GM15510 (cell line): ENCODE measurements around the gene EHD3.

Experiments
- POLR2A ChIP-seq: IDR thresholded peaks from 3 replicates; pipeline ENCODE4 v1.6.1; 2011; ENCODE audit warnings: borderline replicate concordance; ENCODE audit not compliant: insufficient read length; ENCODE audit errors: extremely low read depth

Gene EHD3

DNA sequence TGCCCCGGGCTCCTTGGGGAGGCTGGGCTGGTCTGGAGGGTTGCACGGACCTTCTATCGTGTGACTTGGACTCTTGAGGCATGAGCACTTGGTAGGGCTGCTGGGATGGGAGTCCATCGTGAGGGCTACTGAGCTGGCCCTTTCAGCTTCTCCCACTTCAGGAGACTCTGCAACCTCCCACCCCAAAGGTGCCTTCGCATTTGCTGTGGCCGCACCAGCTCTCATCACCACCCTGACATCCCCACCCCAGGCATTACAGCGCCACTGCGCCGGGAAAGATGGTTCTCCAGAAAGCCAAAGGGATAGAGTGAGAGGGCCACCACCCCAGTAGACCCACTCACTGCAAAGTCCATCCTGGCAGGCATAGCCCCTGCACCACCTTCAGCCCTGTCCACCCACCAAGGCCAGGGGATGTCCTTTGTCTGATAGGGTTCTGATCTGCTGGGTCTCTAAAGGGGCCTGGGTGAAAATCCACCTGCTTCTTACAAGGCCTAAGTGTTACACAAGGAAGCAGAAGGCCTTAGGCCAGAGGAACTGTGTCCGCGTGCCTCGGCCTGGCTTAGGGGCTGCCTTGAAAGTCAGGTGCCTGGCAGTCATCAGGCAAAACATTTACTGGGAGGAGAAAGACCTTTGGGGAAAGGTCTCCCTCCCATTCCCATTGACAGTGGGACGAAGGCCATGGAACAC lies 5.1 kb downstream of the EHD3 start:
- TF ChIP-seq POLR2A = no peak

DNA sequence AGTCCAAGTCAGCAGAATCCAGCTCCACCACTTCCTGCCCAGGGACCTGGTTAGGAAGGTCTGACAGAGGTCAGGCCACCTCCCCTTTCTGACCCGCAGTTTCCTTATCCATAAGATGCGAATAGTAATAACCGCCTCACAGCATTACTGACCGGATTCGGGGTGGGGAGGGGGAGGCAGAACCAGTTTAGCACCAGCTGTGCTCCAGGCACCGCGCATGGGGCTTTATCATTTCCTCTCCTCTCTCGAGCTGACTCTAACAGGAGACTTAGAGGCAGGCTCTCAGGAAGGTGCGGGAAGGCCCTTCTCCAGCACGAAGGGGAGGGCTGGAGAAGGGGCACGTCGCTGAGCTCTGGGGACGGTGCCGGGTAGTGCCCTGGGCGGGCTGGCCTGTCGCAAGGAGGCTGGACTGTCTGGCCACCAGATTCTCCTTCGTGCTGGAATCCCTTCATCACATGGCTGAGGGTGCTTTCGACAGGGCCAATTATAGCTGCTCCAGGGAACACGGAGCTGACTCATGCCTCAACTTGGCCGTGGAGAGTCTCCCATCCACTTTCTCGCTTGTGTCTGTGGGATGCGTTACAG lies 5.7 kb downstream of the EHD3 start:
- TF ChIP-seq POLR2A = no peak

DNA sequence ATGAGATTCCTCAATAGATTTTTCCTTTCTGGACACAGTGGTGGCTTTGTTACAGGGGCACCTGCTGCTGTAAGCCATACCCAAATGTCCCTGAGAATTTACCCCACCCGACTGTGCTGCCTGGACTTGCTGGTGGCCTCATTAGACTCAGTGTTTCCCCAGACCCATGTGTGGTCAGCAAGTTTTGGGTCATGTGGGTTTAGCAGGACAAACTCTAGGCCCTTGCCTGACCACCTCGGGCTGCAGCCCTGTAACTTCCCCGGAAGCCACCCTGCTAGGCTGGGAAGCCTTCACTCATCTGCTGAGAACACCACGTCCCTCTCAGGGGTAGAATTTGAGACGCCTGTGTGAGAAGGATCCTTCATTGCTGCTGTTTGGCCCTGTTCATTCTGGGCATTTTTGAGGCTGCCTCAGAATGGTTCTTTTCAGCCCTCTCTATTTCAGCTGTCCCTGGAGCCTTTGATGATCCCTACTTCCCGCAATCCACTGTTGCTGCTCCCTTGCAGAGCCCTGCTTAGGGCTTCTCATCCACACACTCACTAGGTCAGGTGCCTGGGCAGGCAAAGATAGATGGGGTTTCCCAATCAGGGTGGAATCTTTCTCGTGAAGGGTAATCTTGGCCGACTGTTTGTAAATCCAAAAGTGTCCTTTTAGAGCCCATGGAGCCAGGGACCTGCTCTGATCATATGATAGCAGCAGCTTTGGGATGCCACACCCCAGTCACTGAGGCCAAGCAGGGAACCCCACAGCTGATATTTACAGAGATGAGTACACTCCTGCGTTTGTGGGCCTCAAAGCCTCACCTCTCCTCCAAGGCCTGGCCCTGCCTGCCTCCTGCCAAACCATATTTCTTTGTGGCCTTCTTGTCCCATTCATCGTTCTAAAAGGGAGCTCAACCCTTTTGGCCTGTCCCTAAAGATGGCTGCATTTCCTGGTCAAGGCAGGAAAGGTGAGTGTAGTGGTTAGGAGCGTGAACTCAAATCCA lies 6.7 kb downstream of the EHD3 start:
- TF ChIP-seq POLR2A = no peak

DNA sequence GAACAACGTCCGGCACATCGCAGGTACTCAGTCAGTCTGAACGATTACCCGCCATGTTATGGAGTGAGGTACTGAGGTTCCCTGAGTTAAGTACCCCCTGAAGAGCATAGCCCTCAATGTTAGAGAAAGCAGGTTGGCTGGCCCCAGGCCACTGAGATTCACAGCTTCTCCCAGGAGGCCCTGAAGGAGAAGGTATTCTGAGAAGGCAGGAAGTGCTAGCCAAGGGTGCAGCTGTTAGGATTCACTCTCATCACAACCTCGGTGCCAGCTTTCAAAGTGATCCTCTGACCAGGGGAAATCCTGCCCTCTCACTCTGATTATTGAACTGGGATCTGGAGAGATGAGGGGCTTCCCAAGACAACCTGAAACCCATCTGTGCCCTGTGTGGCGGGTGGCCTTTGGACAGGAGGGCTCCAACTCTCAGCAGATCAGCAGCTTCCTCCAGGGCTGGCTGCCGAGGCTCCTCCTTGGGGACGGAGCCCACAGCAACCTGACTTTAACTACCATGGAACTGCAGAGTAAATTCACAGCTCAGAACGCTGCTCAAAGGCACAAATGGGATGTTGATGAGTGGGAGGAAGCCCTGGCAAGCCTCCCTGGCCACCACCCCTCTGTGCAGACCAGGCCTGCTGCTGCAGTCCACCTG lies 7.8 kb downstream of the EHD3 start:
- TF ChIP-seq POLR2A = no peak

DNA sequence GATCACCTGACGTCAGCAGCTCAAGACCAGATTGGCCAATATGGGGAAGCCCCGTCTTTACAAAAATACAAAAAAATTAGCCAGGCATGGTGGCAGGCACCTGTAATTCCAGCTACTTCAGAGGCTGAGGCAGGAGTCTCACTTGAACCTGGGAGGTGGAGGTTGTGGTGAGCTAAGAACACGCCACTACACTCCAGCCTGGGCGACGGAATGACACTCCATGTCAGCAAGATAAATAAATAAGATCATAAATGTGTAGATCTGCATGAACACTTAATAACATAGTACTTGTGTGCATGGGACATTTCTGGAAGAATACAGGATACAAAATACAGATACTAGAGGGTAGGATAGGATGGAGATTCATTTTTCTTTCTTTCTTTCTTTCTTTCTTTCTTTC lies 9.1 kb downstream of the EHD3 start:
- no peak for TF ChIP-seq POLR2A

DNA sequence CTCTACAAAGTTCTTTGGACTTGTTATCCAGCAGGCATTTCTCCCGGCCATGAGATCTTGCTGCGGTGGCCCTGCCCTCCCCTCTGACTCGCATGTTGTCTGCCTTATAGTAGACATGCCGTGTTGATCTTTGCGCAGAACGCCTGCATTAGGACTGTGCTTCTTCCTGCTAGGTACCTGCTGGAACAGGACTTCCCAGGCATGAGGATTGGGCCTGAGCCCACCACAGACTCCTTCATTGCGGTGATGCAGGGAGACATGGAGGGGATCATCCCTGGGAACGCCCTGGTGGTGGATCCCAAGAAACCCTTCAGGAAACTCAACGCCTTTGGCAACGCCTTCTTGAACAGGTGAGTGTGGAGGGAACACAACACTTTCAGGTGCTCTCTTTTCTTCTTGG lies 10.1 kb downstream of the EHD3 start:
- no peak for TF ChIP-seq POLR2A

DNA sequence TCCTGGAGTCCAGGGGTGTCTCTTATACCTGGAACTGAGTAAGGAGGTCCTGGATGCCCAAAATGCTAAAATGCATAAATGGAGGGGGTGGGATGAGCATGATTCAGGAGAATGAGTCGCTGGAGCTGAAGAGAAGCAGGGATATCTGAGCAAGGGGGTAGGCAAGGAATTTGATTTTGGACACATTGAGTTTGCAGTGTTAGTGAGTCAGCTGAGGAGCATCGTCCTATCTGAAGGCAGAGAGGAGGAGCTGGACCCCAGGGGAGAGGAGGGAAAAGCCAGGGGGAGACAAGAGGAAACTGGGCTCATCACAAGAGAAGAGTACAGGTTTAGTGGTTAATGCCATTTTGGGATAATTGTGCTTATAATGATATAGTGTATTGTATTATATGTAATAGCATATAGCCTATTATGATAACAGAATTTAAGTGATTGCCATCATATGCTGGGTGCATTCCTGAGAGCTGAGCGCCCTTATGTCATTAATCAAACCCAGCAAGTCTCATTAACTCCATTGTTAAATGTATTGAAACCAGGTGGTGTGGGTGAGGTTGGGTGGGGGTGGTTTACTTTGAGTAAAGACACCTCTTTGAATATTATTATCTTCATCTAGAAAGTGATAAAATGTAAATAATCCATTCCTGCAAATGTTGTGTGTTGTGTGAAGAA lies 12.4 kb downstream of the EHD3 start:
- no peak for TF ChIP-seq POLR2A

DNA sequence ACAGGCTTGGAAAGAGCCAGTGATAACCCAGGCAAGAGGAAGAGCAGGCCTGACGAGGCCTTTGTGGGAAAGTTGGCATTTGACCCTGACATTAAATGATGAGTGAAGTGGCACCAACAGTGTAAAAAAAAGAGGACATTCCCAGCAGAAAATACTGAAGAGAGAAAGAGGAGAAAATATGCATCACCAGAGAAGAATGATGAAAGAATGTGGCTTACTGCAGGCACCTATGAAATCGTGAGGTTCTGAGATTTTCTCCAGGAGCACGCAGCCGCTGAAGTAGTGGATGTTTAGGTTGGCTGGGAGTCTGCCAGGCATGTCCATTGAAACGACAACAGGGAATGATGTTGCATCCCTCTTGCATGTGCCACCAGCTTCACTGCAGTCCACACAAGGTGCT lies 13.8 kb downstream of the EHD3 start:
- TF ChIP-seq POLR2A = no peak

DNA sequence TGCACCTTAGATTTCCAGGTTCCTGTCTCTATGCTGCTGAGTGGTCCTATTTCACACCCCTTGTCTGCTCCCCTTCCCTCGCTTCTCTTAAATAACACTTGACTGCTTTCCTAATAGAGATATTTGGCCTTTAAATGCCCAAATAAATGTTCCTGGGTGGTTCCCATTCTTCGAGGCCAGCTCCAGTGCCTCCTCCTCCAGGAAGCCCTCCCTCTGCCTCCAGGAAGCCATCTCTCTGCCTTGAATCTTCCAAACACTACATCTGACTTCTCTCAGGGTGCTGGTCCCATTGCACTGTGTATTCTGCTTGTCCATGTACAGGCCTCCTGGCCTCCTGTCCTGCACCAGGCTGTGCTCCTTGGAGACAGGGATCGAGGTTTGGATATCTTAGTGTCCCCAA lies 14.2 kb downstream of the EHD3 start:
- TF ChIP-seq POLR2A = no peak

DNA sequence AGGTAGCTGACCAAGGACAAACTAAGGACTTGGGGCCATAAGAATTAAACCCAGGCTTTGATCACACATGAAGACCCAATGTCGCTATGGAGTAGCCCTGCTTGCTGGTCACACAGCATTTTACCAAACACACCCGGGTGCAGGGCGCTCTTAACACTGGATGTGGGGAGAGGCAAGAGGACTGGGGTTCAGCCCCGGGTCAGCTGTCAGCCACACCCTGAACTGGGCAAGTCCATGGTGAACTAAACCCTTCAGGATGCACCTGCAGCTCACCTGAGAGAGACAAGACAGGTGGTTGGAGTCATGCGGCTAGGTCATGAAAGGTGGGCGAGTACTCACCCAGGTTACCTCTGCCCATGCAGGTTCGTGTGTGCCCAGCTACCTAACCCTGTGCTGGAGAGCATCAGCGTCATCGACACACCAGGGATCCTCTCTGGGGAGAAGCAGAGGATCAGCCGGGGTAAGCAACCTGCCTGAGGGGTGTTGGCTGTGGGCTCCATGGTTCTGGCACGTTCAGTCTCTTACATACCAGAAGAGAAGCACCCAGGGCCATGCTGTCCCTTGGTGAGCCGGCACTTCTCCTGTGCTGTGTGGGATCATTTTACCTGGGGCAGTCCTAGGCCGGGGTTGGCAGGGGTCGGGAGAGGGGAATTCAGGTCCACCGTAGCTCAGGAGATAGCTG lies 15.2 kb downstream of the EHD3 start:
- TF ChIP-seq POLR2A = no peak

DNA sequence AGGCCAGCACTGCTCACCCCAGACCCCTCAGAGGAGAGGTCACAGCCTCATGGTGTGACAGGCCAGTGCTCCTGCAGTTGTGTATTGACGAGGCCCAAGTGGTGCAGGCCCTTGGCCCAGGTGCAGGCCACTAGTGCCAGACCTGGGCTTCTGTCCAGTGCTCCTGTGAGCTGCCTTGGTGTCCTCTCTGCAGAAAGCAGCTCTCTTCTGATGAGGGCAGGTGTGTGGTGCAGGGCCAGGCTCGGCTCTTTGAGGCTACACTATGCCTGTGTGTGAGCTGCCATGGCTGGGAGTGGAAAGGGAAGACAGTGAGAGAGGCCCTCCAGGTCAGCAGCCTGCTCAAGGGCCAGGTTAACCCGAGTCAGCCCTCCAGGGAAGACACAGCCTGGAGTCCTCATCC lies 17.1 kb downstream of the EHD3 start:
- TF ChIP-seq POLR2A = no peak

DNA sequence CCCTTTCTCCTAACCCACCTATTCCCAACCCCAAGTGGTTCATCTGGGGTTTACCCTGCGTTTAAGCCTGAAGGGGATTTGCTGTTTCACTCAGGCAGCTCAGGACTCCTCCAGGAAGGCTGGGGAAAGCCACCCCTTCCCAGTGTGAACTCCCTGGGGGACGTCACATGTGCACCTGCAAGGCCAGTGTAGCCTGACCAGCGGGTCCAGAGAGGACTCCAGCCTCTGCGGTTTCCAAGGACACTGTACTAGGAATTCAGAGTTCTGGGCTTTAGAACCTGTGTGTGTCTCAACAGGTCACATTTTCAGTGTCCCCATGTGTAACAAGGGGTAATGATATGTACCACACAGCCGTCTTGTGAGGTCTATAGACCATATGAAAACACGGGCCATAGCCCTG lies 17.9 kb downstream of the EHD3 start:
- TF ChIP-seq POLR2A = no peak

DNA sequence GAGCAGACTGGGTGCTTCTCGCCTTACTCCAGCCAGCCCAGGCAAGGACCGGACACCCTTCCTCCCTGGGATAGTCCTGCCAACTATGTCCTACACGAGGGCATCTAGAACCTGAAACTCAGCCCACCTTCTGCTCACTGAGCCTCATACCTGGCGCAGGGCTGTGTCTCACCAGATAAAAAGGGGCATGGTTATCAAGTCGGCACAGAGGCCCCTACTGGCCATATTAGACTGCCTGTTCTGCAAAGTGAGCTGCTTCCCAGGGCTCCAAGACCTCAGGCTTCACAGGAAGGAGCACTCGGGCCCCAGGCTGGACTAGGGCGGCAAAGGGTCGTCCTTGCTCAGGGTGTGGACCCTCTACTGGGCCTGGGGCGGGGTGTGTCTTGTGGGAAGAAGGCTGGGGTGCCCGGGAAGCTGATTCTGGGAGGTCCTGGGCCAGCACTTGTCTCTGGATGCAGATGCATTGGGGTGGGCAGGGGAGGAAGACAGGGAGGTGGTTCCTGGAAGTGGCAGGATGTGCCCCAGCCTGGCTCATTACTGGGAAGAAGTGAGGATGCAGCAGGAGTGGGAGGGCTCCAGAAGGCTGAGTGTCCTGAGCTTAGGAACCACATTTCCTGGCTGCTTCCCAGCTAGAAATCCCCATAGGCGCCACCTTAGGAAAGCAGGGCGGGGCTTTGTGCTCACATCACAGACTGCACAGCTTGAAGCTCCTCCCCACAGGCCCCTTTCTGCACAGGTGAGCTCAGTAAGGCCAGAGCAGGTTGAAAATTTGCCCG lies 19.6 kb downstream of the EHD3 start:
- TF ChIP-seq POLR2A = no peak

DNA sequence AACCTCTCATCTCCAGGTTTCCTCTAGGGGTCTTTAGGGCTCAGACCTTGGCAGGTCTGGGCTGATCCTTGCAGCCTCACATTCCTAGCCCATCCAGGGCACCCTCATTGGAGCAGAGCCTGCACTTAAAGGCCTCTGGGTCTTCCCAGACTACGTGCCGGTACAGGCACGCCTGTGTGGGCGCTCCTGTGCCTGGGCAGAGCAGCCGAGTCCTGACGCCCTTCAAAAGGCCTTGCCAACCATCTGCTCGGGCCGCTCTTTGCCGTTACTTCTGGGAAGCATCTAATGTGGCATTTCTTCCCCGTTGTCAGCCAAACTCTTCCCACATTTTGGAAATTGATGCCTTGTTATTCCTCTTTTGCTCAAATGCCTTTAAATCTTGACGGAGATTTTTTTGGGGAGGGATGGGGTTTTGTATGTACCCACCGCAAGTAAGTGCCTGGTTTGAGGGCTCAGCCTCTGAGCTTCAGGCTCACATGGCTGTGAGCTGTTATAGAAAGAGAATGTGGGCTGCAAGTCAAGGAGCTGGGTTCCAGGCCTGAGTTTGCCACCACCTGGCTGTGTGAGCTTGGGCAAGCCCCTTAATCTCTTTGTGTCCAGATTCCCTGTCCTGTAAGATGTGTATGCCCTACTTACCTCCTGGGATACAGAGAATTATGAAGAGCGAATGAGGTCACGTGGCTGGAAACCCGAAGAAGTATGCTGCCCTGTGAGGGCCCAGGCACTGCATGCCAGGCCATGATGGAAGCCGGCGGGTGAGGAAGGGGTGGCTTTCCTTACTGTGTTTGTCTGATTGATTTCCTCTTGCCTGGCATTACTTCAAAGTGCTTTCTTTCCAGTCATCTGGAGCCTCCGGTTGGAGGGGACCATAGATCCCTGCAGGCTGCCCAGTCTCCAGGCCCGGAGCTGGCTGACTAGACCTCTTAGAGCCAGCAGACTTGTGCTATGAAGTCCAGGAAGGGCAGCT lies 20.6 kb downstream of the EHD3 start:
- no peak for TF ChIP-seq POLR2A
